ENCODE results near the gene FBF1. TPM values are rescaled to one million over a fixed set of nuclear protein-coding genes. Genes with fewer than 3 reads are reported as not detected.

FBF1 gene
- total RNA-seq: 8.9 and 9.4 TPM in 2 replicates
- polyA plus RNA-seq: 4.9 and 5.7 TPM in 2 replicates
- 3.2 and 4.0 TPM in 2 replicates for polyA plus RNA-seq (2011; cell fraction: cytosol; rRNA removed)
- polyA plus RNA-seq (2011; cell fraction: nucleus; rRNA removed): 29.1 and 29.8 TPM in 2 replicates
- polyA plus RNA-seq (2012): 3.6 and 4.7 TPM in 2 replicates
- polyA minus RNA-seq: 4.3 and 6.7 TPM in 2 replicates
- 13.1 TPM for polyA minus RNA-seq (2011; cell fraction: cytosol; rRNA and poly(A)+ RNA removed)
- 5.4 and 15.0 TPM in 2 replicates for polyA minus RNA-seq (2011; cell fraction: nucleus; rRNA and poly(A)+ RNA removed)
- percentile 34 among the genes with signal in this experiment for Bru-seq, nascent RNA
- BruChase-seq, experiment 1, labeled RNA remaining after a 6-hour chase: percentile 36 among the genes with signal in this experiment
- BruChase-seq, experiment 2, labeled RNA remaining after a 2-hour chase: percentile 37 among the genes with signal in this experiment
- long read RNA-seq, partial matches to known transcripts: 3 of 7 reads
- long read RNA-seq, other reads (novel, unspliced or antisense): 4 of 7 reads

GRCh38 chr17:75940727-75941441, at the start of gene FBF1:
Gene FBF1, minus strand, starts transcription at chr17:75941042. Its CDS starts 2,893 bp downstream, at chr17:75938149.
- Histone ChIP-seq H2AFZ (ENCODE audit: low read depth, low read length) (peak within 1 kb of the TSS; percentile 43), H3K4me2 (ENCODE audit: insufficient read depth, low read length) (peak within 1 kb of the TSS; percentile 75), H3K79me2 (ENCODE audit: control insufficient read depth, insufficient read depth, low read length) (no peaks in the 10 kb centered on the region), H3K36me3 (ENCODE audit: control insufficient read depth in 2 of 2, extremely low read depth in 1 of 2, insufficient read depth in 2 of 2, low read length in 2 of 2) (peaks cover under 1 to 3% of the 10 kb centered on the region in 2 experiments), H3K4me1 (ENCODE audit: control insufficient read depth, extremely low read depth, insufficient read depth, low read length) (peaks cover 6% of the 10 kb centered on the region), H3K4me3 (replicated peaks in 1 of 3; ENCODE audit: insufficient read depth in 1 of 3, low read depth in 1 of 3, low read length in 3 of 3) (peak within 1 kb of the TSS; percentile 40 to 82 (median 79)), H3K27ac (ENCODE audit: insufficient read depth, low read depth, low read length) (peak within 1 kb of the TSS; percentile 23), H3K9ac (replicated peaks; ENCODE audit: extremely low read depth, insufficient read depth, low read length) (peak within 1 kb of the TSS; percentile 85), H3K27me3 (ENCODE audit: control insufficient read depth in 2 of 2, insufficient read depth in 2 of 2, low read length in 2 of 2) (no peaks in the 10 kb centered on the region), H3K9me1 (replicated peaks; ENCODE audit: control insufficient read depth, extremely low read depth, insufficient read depth, low read length) (no peaks in the 10 kb centered on the region), H3K9me3 (replicated peaks; ENCODE audit: control insufficient read depth, insufficient read depth, low read length) (no peaks in the 10 kb centered on the region), H4K20me1 (replicated peaks; ENCODE audit: control insufficient read depth, extremely low read depth, insufficient read depth, low read length) (no peaks in the 10 kb centered on the region)
- ChIA-PET CTCF (interaction anchor here (0.8 to 1.1 kb wide), 6 partner anchors 14 to 157 kb away, joined by 3 to 10 read pairs (median 4); partner anchors contain the start of genes ACOX1, MRPL38 and TEN1), POLR2A (interaction anchor here (0.8 to 1.3 kb wide), 3 partner anchors 36 to 85 kb away, joined by 3 to 4 read pairs (median 3); partner anchors contain the start of genes ACOX1, MRPL38, TEN1 and WBP2)
- no TSS peak for BruUV-seq (replicated peaks)
- dilution Hi-C loops (cut with MboI; ENCODE audit: extremely low pct_ligation_motif_present, low sequenced_read_pairs) (no loop called here), intact Hi-C loops (cut with micrococcal nuclease) (loop anchor here (1.0 to 2.0 kb wide), 5 partner anchors 30 to 358 kb away; partner anchors contain the start of genes ACOX1 and TEN1)
- FAIRE-seq: peak; percentile 95
- peak; percentile 96 for DNase-seq (ENCODE audit: low read depth, low spot score)
- TF ChIP-seq POLR2A (IDR thresholded peaks at IDR 0.05; ENCODE audit: low read depth, low read length): peak; percentile 90
- peak; percentile 93 for TF ChIP-seq MAX (IDR thresholded peaks at IDR 0.05; ENCODE audit: insufficient read depth, insufficient read length)
- no peak for TF ChIP-seq GATA2 (IDR thresholded peaks at IDR 0.05; ENCODE audit: insufficient read depth, insufficient read length, low read depth, low read length)
- no peak for TF ChIP-seq EZH2 (IDR thresholded peaks at IDR 0.05; ENCODE audit: borderline replicate concordance, low read depth, low read length, severe bottlenecking)
- no peak for TF ChIP-seq FOS (IDR thresholded peaks at IDR 0.05; ENCODE audit: borderline replicate concordance, insufficient read depth, low read length)
- peak in 1 of 2 donors; percentile 4 for TF ChIP-seq CTCF (IDR thresholded peaks at IDR 0.05; ENCODE audit: extremely low read depth in 1 of 2, insufficient read depth in 1 of 2, low read depth in 1 of 2, low read length in 2 of 2)
- no peak for TF ChIP-seq MYC (IDR thresholded peaks at IDR 0.05; ENCODE audit: low read depth, low read length)
- no peak for TF ChIP-seq JUN (IDR thresholded peaks at IDR 0.05; ENCODE audit: borderline replicate concordance, insufficient read depth, insufficient read length, low read depth)
- TF ChIP-seq POLR2AphosphoS5 (IDR thresholded peaks at IDR 0.05; ENCODE audit: insufficient read depth, low read depth, low read length): peak; percentile 95

Data from endothelial cell of umbilical vein (primary cell).